GM20431 (cell line): ENCODE data around the gene EVA1A.

Experiments used
- in situ Hi-C: fragments of 300-500 bp; cut with MseI, MboI; formaldehyde crosslinking; loops from one replicate; pipeline ENCODE4 v1.15.0; 2020; ENCODE audit warnings: low sequenced_read_pairs; ENCODE audit not compliant: unreplicated experiment

The EVA1A gene

DNA sequence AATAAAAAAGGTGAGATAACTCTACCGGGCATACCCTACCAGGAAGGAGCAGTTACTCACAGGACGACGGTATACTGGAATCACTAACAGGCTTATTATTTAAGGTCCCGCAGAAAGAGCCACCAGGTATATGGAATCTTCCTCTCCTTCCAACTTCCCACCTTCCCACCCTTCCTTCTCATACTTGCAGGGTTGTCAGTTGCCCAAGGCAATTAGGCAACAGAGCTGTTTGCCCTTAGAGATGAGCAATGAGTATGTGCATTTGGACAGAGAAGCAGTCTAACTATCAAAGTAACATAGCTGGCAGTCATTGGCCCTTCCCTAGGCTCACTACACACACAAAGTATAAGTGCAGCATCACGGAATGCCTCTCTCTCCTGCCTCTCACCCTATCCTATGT, 32.1 kb upstream of the EVA1A start:
- in situ Hi-C loops: no loop called here

DNA sequence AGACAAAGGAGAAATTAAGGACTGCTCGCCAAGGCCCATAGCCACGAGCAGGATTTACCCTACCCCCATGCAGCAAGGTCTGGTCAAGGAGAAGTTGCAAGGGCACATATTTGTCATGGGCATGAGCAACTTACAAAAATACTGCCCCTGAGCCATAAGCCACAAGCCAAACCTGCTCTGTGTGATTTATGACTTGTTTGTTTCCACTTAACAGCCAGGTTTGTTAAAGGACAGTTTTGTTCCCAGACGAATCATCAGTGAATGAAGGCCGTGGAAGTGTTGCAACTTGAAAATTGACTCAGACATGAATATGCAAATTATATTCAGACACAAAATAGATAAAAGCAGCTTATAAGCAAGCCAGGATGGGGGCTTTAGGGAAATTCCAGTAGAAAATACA, 31.3 kb upstream of the EVA1A start:
- in situ Hi-C loops: no loop called here

DNA sequence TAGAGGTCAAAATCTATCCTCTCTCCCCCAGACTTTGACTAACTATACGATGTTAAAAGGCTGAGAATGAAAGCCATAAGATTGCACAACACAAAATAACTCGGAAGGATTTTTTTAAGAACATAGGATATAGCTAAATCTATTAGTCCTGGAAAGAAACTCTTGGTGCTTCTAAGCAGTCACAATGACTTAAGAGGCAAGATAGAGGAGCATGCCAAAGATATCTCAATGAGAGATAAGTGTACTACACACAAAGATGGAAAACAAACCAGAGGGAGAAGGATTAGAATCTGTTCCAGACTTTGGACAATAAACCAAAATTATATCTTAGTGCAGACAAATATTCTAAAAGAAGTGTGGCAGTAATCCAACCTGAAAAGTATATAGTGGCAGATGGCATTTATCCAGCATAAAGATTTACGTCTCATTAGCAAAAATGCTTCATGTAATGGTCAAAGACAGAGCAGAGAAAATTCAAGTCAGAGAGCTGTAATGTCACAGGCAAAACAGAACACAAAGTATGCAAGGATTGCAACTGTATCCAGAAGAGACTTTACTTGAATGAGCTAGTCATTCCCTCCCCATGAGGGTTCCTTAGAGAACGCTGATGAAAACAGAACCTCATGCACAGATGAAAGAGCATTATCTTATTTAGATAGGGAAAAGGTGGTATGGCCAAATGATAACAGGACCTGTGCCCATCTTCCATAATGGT, 28.8 kb upstream of the EVA1A start:
- in situ Hi-C loops: no loop called here

DNA sequence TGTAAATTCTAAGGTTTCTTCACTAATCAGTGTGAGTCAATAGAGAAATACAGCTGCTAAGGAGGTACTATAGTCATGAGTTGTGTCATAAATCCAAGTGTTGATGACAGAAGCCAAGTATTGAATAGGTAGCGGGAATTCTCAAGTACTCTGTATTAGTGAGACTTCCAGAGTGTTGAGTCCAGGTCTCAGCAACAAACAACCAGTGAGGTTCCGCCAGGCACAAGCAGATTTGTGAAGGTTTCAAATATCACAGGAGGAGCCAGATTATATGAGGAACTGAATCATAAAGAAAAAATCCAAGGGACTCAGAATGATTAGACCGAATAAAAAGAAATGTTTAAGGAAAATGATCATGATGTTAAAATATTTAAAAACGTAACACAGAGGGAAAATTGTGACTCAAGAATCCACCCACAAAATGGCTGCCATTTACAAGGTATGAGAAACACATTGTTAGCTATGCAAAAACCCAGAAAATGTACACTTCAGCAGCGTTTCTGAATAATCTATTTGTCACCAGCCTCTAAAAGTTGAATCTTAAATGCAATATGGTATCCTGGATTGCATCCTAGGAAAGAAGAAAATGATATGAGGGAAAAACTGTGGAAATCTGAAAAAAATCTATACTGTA, 27.3 kb upstream of the EVA1A start:
- in situ Hi-C loops: no loop called here

DNA sequence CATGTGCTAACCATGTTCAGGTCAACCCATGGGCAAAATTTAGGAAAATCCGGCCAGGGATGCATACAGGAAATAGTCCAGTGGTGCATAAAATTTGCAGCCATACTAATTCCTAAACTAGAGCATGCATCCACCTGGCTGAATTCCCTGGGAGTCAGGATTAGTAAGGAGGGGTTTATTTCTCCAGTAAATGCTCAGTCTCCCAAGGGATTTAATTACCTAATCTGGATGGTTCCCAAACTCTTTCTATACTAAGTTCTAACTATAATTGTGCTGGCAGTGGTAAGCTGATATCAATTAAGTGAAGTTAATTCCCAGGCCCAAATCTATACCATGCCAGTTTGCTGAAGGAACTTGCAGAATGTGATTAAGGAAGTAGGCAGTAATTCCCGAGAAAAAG, 26.2 kb upstream of the EVA1A start:
- in situ Hi-C loops: no loop called here

DNA sequence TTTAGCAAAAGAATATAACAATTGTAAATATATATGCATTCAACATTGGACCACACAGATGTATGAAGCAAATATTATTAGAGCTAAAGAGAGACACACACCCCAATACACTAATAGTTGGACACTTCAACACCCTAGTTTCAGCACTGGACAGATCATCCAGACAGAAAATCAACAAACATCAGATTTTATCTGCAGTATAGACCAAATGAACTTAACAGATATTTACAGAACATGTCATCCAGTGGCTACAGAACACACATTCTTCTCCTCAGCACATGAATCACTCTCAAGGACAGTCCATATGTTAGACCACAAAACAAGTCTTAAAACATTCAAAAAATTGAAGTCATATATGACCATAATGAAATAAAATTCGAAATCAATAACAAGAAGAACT, 22.1 kb upstream of the EVA1A start:
- in situ Hi-C loops: no loop called here

DNA sequence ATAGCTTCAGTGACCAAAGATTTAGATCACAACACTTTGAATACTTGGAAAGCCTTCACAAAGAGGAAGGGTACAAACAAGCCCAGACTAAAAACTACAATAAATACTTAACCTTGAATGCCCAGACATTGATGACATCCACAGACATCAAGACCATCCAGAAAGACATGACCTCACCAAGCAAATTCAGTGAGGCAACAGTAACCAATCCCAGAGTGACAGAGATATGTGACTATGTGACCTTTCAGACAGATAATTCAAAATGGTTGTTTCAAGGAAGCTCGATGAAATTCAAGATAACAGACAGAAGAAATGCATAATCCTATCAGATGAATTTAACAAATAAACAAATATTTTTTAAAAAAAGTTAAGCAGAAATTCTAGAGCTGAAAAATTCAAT, 19.9 kb upstream of the EVA1A start:
- in situ Hi-C loops: no loop called here

DNA sequence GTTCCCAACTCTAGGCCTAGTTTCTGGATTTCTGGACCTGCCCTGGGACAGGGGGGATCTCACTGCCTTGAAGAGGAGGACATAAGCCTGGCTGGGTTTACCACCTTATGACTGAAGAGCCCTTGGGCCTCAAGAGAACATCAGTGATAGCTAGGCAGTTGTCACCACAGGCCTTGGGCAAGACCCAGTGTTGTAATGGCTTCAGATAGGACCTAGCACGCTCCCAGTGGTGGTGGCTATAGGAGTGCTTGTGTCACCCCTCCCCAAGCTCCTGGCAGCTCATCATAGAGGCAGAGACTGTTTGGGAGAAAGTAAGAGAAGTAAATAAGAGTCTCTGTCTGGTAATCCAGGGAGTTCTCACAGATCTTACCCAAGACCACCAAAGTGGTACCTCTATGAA, 19.4 kb upstream of the EVA1A start:
- in situ Hi-C loops: no loop called here

DNA sequence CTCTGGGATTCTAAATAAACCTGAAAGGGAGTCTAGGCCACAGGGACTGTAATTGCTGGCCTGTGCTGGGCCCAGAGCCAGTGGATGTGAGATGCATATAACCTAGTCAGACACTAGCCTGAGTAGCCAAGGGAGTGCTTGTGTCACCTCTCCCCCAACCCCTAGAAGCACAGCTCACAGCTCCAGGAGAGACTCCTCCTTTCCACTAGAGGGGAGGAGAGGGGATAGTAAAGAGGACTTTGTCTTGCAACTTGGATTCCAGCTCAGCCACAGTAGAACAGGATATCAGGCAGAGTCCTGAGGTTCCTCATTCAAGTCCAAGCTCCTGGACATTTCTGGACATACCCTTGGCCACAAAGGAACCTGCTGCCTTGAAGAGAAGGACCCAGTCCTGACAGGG, 18.4 kb upstream of the EVA1A start:
- in situ Hi-C loops: no loop called here

DNA sequence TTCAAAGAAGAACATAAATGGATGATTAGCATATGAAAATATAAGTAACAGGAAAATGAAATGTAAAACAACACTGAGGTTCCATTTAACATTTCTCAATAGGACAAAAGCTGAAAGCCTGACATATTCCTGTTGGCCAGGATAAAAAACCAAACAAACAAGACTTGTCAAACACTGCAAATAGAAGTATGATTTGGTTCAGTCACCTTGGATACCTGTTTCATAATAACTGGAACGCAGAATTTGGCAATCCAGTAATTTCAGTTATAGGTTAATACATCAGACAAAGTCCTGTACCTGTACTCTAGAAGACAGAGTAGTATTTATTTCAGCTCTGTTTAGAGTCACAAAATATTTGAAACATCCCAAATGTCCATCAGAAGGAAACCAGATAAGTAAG, 16.5 kb upstream of the EVA1A start:
- in situ Hi-C loops: no loop called here

DNA sequence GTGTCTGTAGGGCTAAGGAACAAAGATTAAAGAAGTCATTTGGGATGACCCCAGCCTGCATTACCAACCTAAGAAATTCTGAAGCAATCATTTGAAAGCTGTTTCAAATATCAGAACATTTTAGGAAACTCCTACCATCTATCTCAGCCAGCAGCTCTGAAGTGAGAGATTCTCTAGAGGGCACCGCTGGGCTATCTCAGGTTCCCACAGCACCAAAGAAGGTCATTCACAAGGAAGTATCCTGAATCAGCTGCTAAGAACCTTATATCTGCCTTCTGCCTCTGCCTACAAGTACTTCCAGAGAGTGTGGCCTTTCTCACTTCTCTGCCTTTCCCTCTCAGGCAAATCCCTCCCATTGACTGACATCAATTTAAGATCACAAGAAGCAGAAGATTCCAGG, 13.4 kb upstream of the EVA1A start:
- in situ Hi-C loops: no loop called here

DNA sequence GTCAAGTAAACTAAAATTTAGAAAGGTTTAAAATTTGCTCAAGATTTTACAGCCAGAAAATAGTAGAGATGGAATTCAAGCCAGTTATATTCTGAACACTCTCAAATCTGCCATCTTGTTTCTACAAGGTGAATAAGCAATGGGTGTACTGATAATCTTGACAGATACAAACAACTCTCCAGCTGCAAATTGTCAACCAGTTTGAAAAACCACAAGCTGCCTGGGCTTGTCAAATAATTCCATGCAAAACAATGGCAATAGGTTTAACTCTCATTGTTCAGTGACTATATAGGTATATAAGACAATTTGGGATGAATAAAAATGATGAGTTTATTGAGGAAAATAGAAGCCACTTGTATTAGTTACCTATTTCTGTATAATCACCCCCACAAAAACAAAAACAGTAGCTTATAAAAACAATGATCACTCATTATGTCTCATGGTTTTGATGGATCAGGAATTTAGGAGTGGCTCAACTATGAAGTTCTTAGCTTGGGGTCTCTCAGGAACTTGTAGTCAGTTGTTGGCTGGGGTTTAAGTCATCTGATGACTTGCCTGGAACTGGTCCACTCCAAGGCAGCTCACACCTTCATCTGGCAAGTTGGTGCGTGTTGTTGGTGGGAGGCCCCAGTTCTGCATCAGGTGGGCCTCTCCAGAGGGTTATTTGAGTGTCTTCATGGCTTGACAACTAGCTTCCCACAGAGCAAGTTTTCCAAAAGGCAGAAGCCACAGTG, 12.6 kb upstream of the EVA1A start:
- in situ Hi-C loops: no loop called here

DNA sequence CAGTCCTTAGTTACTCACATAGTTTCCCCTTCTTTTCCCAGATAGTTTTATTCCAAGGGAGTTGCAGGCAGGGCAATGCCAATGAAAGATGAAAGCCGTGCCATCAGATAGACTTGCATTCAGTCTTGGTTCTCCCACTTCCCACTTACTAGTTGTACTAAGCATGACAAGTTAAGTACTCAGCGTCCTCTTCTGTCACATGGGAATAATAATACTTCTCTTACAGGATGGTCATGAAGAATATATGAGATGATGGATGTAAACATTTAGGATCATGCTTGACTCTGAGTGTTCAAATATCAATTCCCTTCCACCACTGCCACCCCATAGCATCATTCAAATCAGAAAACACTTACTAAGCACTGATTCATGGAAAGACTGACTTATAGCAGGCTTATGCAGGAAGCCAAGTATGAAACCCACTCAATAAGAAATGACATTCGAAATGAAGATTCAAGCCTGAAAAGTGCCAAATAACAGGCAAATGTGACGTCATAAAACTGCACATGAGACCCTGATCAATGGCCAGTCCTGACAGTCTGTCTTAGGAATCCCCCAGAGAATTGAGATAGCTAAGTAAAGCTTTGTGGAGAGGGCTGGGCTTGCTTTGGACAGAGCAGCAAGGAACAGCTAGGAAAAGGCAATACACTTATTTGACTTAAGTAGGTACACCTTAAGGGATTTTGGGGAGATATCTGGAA, 11.1 kb upstream of the EVA1A start:
- in situ Hi-C loops: no loop called here

DNA sequence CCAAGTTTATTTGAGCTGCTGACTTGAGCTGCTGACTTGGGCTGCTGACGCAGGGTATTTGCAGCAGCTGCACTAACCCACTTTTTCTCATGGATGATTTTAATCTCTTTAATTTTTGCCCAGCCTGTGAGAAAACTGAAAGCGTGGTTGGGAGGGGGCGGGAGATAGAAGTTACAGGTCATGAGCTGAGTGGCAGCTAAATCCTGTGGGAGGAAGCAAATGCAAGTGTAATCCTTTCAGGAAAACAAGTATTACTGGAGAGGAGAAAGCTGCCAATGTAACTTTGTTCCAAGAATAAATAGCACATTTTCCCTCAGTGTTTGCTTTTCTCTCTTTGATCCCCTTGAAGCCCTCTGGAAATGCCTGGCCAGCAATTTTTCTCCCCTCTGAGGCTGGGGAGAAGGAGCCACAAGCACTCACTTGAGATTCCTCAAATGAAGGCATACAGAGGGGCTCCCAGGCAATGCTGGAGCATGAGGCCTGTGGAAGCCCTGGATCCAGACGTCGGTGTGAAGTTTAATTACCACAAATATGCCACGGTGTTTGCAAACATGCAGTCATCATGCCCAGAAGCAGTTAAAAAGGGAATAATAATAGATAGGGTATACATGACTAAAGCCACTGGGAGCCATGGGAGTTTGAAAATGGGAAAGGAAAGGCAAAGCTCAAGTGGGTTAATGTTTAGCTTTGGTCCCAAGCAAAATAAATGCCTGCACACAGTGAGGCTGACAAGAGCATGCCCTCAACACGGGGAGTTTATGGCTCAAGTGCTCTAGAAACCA, 10.4 kb upstream of the EVA1A start:
- in situ Hi-C loops: no loop called here

DNA sequence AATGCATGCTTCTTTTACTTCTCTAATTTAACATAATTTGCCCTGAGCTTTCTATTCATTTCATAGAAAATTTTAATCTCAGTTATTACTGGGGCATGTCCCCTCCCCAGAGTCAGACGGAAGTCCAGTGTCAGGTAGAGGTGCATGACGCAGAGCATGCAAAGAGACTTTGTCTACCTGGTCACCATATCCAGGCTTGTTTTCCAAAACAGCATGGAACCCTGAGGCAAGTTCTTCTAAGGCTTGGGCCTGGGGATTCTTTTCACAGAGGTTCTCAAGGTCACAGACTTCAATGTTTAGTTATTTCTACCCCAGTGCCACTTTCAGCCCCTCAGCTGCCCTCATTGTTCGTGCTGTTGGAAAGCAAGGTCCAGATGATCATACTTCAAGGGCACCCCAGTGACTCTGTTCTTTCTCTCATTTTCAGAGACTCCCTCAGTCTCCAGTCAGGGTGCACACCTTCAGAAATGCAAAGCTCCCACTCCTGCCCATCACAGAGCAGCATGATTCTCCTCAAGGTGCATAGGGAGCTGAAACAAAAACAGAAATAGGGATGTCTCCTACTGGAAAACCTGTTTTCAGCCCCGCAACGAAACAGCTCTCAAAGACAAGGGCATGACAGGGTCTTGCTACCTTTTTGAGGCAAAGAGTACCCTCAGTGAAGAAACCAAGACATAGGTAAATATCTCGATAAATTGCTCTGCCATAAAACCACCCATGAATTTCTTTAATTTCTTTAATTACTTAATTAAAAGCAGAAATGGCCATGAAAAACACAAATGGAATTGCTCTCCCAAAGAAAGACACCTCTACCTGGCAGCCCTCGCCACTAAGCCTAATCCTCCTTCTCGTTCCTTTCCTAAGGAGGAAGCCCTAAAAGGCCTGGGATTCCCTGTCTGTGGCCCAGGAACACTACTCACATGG, 9.5 kb upstream of the EVA1A start:
- in situ Hi-C loops: no loop called here

DNA sequence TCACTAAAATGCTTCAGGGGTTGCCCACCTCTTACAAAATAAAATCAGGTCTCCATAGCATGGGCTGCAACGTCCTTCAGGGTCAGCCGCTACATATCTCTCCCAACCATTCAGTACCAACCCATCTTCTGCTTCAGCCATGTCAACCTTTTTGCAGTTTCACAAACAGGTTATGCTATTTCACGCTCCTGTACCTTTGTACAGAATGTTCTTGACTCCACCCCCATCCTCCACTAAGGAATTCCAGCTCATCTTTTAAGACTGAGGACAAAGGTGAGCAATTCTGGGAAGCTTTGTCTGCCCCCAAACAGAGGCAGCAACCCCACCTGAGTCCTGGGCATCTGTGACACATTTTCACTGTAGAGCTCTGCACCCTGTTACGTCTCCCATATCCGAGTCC, 8.8 kb upstream of the EVA1A start:
- in situ Hi-C loops: no loop called here

DNA sequence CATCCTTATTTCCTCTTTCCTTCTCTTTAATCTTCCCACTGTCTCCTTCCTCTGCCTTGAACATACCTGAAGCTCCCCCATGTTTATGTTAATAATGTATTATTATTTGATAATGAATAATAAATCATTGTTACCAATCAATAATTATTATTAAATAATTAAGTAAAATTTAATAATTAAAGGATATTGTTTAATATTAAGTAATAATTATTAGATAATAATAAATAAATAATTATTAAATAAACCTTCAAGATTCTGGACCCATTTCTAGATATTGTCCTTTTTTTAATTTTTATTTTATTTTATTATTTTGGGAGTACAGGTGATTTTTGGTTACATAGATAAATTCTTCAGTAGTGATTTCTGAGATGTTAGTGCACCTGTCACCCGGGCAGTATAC, 7.4 kb upstream of the EVA1A start:
- in situ Hi-C loops: no loop called here

DNA sequence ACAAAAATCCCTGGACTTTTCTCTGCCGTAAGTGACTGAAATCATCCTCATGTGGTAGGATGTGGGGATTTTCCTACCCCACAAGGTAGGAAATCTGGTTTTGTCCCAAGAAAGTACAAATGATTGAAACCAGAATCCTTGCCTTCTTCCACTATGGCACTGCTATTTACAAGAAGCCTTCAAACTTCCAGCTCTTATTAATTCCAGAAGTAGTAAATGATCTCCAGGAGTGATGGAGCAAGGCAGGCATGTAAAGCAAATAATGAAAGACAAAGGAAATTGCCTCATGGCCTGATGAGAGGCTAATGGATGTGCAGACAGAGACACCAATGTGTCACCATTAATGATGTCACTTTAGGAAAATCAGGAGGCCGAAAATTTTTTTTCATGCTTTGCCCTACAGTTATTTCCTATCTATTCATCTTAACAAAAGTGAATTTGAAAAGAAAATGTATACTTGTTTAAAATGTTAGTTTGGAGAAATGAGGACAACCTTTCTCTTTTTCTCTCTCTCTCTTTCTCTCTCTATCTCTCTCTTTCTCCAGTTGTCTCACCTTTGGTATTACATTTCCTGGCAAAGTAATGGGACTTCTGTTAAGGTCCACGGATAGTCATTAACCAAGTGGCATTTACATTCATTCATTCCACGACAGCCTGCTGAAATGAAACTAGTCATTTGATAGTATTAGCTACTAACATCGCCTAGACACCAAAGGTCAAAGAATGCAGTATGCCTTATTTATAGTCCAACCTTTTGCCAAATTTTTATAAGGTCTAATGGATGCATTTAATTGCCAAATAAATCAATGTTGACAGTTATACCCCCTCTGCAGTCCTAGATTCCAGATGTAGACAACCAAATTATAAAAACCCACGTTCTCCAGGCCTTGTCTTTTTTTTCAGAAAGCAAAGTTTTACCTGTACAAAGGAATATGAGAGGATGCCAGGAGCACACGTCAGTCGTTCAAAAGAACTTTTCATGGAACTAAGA, 5.0 kb upstream of the EVA1A start:
- in situ Hi-C loops: no loop called here
